H1 (cell line): ENCODE results near the gene USP13.

Source experiments
- ATF3 ChIP-seq: IDR thresholded peaks from 2 replicates; pipeline ENCODE4 v1.6.1; 2011; ENCODE audit warnings: low read depth, mild to moderate bottlenecking, low read length; ENCODE audit not compliant: insufficient read depth
- CHD2 ChIP-seq: IDR thresholded peaks from 2 replicates; pipeline ENCODE4 v1.6.1; 2012; ENCODE audit warnings: low read length, improper control_type of control experiment
- CREB1 ChIP-seq: IDR thresholded peaks from 2 replicates; pipeline ENCODE4 v1.6.1; 2012; ENCODE audit warnings: inconsistent platforms
- EGR1 ChIP-seq: IDR thresholded peaks from 2 replicates; pipeline ENCODE4 v1.6.1; 2011; ENCODE audit warnings: low read depth, low read length, borderline replicate concordance
- EP300 ChIP-seq, 2 experiments: IDR thresholded peaks; 1 replicate in 1 of 2; 2 replicates in 1 of 2; pipeline ENCODE4 v1.6.1; 2011 to 2012; ENCODE audit warnings: low read depth in 2 of 2, low read length in 2 of 2, mild to moderate bottlenecking in 2 of 2, borderline replicate concordance in 1 of 2, inconsistent platforms in 1 of 2, moderate library complexity in 1 of 2
- EZH2 ChIP-seq: fragments of 200-600 bp; sonication (generic); IDR thresholded peaks from 2 replicates; pipeline ENCODE4 v1.7.1; 2012; ENCODE audit warnings: low read depth, mild to moderate bottlenecking, moderate library complexity, low read length, inconsistent platforms; ENCODE audit not compliant: severe bottlenecking
- GABPA ChIP-seq: IDR thresholded peaks from 2 replicates; pipeline ENCODE4 v1.6.1; 2011; ENCODE audit warnings: mild to moderate bottlenecking, low read length, moderate library complexity, borderline replicate concordance; ENCODE audit not compliant: insufficient read depth
- HDAC2 ChIP-seq, 2 experiments: fragments of 300-600 bp in 1 of 2; sonication (generic) in 1 of 2; IDR thresholded peaks; 2 replicates each; pipeline ENCODE4 v1.6.1; 2011 to 2012; ENCODE audit warnings: low read depth in 2 of 2, low read length in 2 of 2, mild to moderate bottlenecking in 2 of 2, moderate library complexity in 2 of 2, borderline replicate concordance in 1 of 2, inconsistent platforms in 1 of 2
- JUN ChIP-seq: IDR thresholded peaks from 2 replicates; pipeline ENCODE4 v1.6.1; 2011; ENCODE audit warnings: low read depth, mild to moderate bottlenecking, improper control_type of control experiment, low read length
- MAFK ChIP-seq: IDR thresholded peaks from 2 replicates; pipeline ENCODE4 v1.6.1; 2012; ENCODE audit warnings: low read depth, mild to moderate bottlenecking, improper control_type of control experiment, low read length
- TCF12 ChIP-seq: IDR thresholded peaks from 2 replicates; pipeline ENCODE4 v1.6.1; 2011; ENCODE audit warnings: low read depth, mild to moderate bottlenecking, low read length
- TF ChIP-seq, protein P1 (sequence below), 3 experiments: IDR thresholded peaks; 1 replicate in 2 of 3; 2 replicates in 1 of 3; pipeline versions ENCODE4 v1.5.1 to v1.6.1; 2011; ENCODE audit warnings: low read length in 3 of 3, mild to moderate bottlenecking in 3 of 3, inconsistent platforms in 2 of 3, low read depth in 1 of 3, moderate library complexity in 1 of 3; ENCODE audit not compliant: insufficient read depth in 1 of 3; ENCODE audit errors: control extremely low read depth in 1 of 3
- TF ChIP-seq, protein P2 (sequence below): IDR thresholded peaks from 2 replicates; pipeline ENCODE4 v1.6.1; 2012; ENCODE audit warnings: inconsistent platforms

GRCh38 chr3:179788996-179789395, 136.2 kb downstream of the USP13 start:
- TF ChIP-seq EGR1 (no peak), EP300 (IDR thresholded peaks at IDR 0.05; ENCODE audit: borderline replicate concordance in 1 of 2, low read depth in 2 of 2, low read length in 2 of 2) (no peak), JUN (no peak), HDAC2 (IDR thresholded peaks at IDR 0.05; ENCODE audit: borderline replicate concordance in 1 of 2, low read depth in 2 of 2, low read length in 2 of 2) (no peak), ATF3 (no peak), CHD2 (no peak), MAFK (no peak), EZH2 (no peak), GABPA (no peak), CREB1 (no peak), TCF12 (no peak)
- TF ChIP-seq, protein P1, sequence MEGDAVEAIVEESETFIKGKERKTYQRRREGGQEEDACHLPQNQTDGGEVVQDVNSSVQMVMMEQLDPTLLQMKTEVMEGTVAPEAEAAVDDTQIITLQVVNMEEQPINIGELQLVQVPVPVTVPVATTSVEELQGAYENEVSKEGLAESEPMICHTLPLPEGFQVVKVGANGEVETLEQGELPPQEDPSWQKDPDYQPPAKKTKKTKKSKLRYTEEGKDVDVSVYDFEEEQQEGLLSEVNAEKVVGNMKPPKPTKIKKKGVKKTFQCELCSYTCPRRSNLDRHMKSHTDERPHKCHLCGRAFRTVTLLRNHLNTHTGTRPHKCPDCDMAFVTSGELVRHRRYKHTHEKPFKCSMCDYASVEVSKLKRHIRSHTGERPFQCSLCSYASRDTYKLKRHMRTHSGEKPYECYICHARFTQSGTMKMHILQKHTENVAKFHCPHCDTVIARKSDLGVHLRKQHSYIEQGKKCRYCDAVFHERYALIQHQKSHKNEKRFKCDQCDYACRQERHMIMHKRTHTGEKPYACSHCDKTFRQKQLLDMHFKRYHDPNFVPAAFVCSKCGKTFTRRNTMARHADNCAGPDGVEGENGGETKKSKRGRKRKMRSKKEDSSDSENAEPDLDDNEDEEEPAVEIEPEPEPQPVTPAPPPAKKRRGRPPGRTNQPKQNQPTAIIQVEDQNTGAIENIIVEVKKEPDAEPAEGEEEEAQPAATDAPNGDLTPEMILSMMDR (IDR thresholded peaks at IDR 0.05; ENCODE audit: control extremely low read depth in 1 of 3, insufficient read depth in 1 of 3, low read depth in 1 of 3, low read length in 3 of 3): no peak
- TF ChIP-seq, protein P2, sequence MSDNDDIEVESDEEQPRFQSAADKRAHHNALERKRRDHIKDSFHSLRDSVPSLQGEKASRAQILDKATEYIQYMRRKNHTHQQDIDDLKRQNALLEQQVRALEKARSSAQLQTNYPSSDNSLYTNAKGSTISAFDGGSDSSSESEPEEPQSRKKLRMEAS: no peak
